Hepatocyte (in vitro differentiated cells): Measurements from ENCODE around the gene CEBPG. TPM values are rescaled to one million over a fixed set of nuclear protein-coding genes. Genes with fewer than 3 reads are reported as not detected.

Source experiments
- DNase-seq: peaks from one replicate; pipeline ENCODE4 v3.0.0-alpha.2; 2016; ENCODE audit warnings: low spot score
- H2AFZ ChIP-seq: fragments of 200-600 bp; sonication (generic); 2 replicates; pipeline ENCODE4 v1.6.0; 2016; ENCODE audit warnings: antibody characterized with exemption, mild to moderate bottlenecking
- H3K27ac ChIP-seq: fragments of 200-600 bp; sonication (generic); 2 replicates; pipeline ENCODE4 v1.5.1; 2016; ENCODE audit warnings: mild to moderate bottlenecking
- H3K27me3 ChIP-seq: fragments of 200-600 bp; sonication (generic); 2 replicates; pipeline ENCODE4 v1.6.1; 2016
- H3K36me3 ChIP-seq: fragments of 200-600 bp; sonication (generic); replicated peaks from 2 replicates; pipeline ENCODE4 v1.5.1; 2016; ENCODE audit warnings: low read depth; ENCODE audit not compliant: insufficient read depth
- H3K4me1 ChIP-seq: fragments of 200-600 bp; sonication (generic); 2 replicates; pipeline ENCODE4 v1.5.1; 2016; ENCODE audit warnings: mild to moderate bottlenecking, moderate library complexity; ENCODE audit not compliant: insufficient read depth
- H3K4me2 ChIP-seq: fragments of 200-600 bp; sonication (generic); 2 replicates; pipeline ENCODE4 v1.6.0; 2016
- H3K4me3 ChIP-seq: fragments of 200-600 bp; sonication (generic); 2 replicates; pipeline ENCODE4 v1.5.1; 2016; ENCODE audit warnings: mild to moderate bottlenecking
- H3K79me2 ChIP-seq: fragments of 200-600 bp; sonication (generic); 2 replicates; pipeline ENCODE4 v1.6.0; 2017; ENCODE audit warnings: mild to moderate bottlenecking
- H3K9me2 ChIP-seq: fragments of 200-600 bp; sonication (generic); replicated peaks from 2 replicates; pipeline ENCODE4 v1.6.0; 2017; ENCODE audit warnings: mild to moderate bottlenecking; ENCODE audit not compliant: insufficient read depth
- H3K9me3 ChIP-seq: fragments of 200-600 bp; sonication (generic); 2 replicates; pipeline ENCODE4 v1.5.1; 2016; ENCODE audit warnings: low read depth, mild to moderate bottlenecking
- H4K20me1 ChIP-seq: fragments of 200-600 bp; sonication (generic); 2 replicates; pipeline ENCODE4 v1.6.0; 2016; ENCODE audit warnings: mild to moderate bottlenecking; ENCODE audit not compliant: insufficient read depth, poor library complexity, severe bottlenecking
- CTCF ChIP-seq: fragments of 200-600 bp; sonication (generic); IDR thresholded peaks from 2 replicates; pipeline ENCODE4 v1.5.1; 2016; ENCODE audit warnings: antibody characterized with exemption, mild to moderate bottlenecking; ENCODE audit not compliant: poor library complexity
- EZH2 ChIP-seq: fragments of 200-600 bp; sonication (generic); IDR thresholded peaks from 2 replicates; pipeline ENCODE4 v1.6.1; 2016; ENCODE audit warnings: antibody characterized with exemption, mild to moderate bottlenecking, borderline replicate concordance
- EZH2phosphoT487 ChIP-seq: fragments of 200-600 bp; sonication (generic); IDR thresholded peaks from one replicate; pipeline ENCODE4 v1.6.1; 2018; ENCODE audit warnings: antibody characterized with exemption, mild to moderate bottlenecking, low read depth, moderate library complexity; ENCODE audit not compliant: unreplicated experiment, severe bottlenecking
- WGBS: methylation state at CpG from one replicate; pipeline ENCODE4 v1.1.6; 2016; ENCODE audit warnings: low lambda C conversion rate; ENCODE audit errors: missing lambda C conversion rate; 5-methylcytosine and 5-hydroxymethylcytosine counted together
- polyA plus RNA-seq: library from polyadenylated mRNA; unstranded; fragments of >200 nt; fragmentation: Nextera tagmentation; extraction: Ambion mirVana; gene quantifications from 2 replicates; pipeline ENCODE4 v1.2.1, GENCODE V29; 2016
- total RNA-seq: library from RNA; depleted of rRNA; stranded (reverse); fragments of >200 nt; gene quantifications from 2 replicates; pipeline ENCODE4 v1.2.3, GENCODE V29; 2014

CEBPG gene
- total and polyA plus RNA-seq, 2 experiments from 2014 or later = 33.1 to 69.5 TPM

GRCh38 chr19:33383720-33384292 is 10.3 kb downstream of the CEBPG start:
- no peak overlapping the region for H3K27ac ChIP-seq
- H3K27me3 ChIP-seq = no peaks in the 10 kb centered on the region
- no peaks in the 10 kb centered on the region for H3K36me3 ChIP-seq
- peaks cover 98% of the 10 kb centered on the region for H3K79me2 ChIP-seq
- H3K4me1 ChIP-seq = peaks cover 6% of the 10 kb centered on the region
- no peak for DNase-seq
- TF ChIP-seq CTCF (no peak), EZH2 (no peak)
- H3K9me3 ChIP-seq = no peaks in the 10 kb centered on the region
- H4K20me1 ChIP-seq = peaks cover 80% of the 10 kb centered on the region
- no peak overlapping the region for H3K4me3 ChIP-seq
- WGBS = 95% methylated on average over 13 of the region's 13 CpGs
- no peaks in the 10 kb centered on the region for H3K9me2 ChIP-seq
- H3K4me2 ChIP-seq = no peak overlapping the region
- no peak overlapping the region for H2AFZ ChIP-seq

- 99% methylated on average over 8 of the region's 8 CpGs for WGBS
- peaks cover 90% of the 10 kb centered on the region for H3K79me2 ChIP-seq
- H3K4me3 ChIP-seq = no peak overlapping the region
- no peak overlapping the region for H3K27ac ChIP-seq
- peaks cover 68% of the 10 kb centered on the region for H4K20me1 ChIP-seq
- no peak overlapping the region for H3K4me2 ChIP-seq
- no peaks in the 10 kb centered on the region for H3K9me3 ChIP-seq
- H3K9me2 ChIP-seq = no peaks in the 10 kb centered on the region
- no peak for DNase-seq
- H2AFZ ChIP-seq = no peak overlapping the region
- H3K4me1 ChIP-seq = peaks cover 16% of the 10 kb centered on the region
- no peaks in the 10 kb centered on the region for H3K36me3 ChIP-seq
- no peaks in the 10 kb centered on the region for H3K27me3 ChIP-seq
- TF ChIP-seq CTCF (no peak), EZH2 (no peak), EZH2phosphoT487 (no peak)
These were observed 11.5 kb downstream of the CEBPG start for GRCh38 chr19:33384983-33385382.

- Histone ChIP-seq H3K9me2 (no peaks in the 10 kb centered on the region), H3K27ac (no peak overlapping the region), H3K4me1 (peaks cover 26% of the 10 kb centered on the region), H2AFZ (no peak overlapping the region), H3K4me2 (no peak overlapping the region), H3K27me3 (no peaks in the 10 kb centered on the region), H3K4me3 (no peak overlapping the region), H3K36me3 (no peaks in the 10 kb centered on the region), H4K20me1 (peaks cover 58% of the 10 kb centered on the region), H3K79me2 (peaks cover 82% of the 10 kb centered on the region), H3K9me3 (no peaks in the 10 kb centered on the region)
- DNase-seq = no peak
- WGBS = 85% methylated on average over 6 of the region's 6 CpGs
- TF ChIP-seq CTCF (no peak), EZH2phosphoT487 (no peak), EZH2 (no peak)
These were observed 12.4 kb downstream of the CEBPG start for GRCh38 chr19:33385956-33386355.
